ENCODE data around the gene CBX4.

Gene CBX4

GRCh38 chr17:79830303-79830702, 8.9 kb downstream of the CBX4 start:
- no CpG with 5 or more reads among the region's 8 CpGs for WGBS (ENCODE audit: extremely low coverage, insufficient coverage, low lambda C conversion rate)
- DNase-seq = no peak
- peaks cover 31% of the 10 kb centered on the region for H3K27me3 ChIP-seq (ENCODE audit: insufficient read depth, low read length, poor library complexity)

GRCh38 chr17:79829457-79829856, 9.8 kb downstream of the CBX4 start:
- no peaks in the 10 kb centered on the region for H3K36me3 ChIP-seq (ENCODE audit: control insufficient read depth, insufficient read depth, low read length)
- no peak overlapping the region for H2BK15ac ChIP-seq (replicated peaks; ENCODE audit: low read depth)
- H3K9ac ChIP-seq (ENCODE audit: low read length) = no peak overlapping the region
- no CpG with 5 or more reads among the region's 2 CpGs for WGBS (ENCODE audit: extremely low coverage, insufficient coverage, low lambda C conversion rate)
- DNase-seq = no peak
- peaks cover 26% of the 10 kb centered on the region for H3K27me3 ChIP-seq (ENCODE audit: insufficient read depth, low read length, poor library complexity)
- no peak overlapping the region for H2BK120ac ChIP-seq (ENCODE audit: low read depth, low read length)
- no peak overlapping the region for H2AK5ac ChIP-seq (ENCODE audit: low read length)
- no peak overlapping the region for H2BK5ac ChIP-seq (ENCODE audit: low read length)
- H3K79me2 ChIP-seq (ENCODE audit: control insufficient read depth, insufficient read depth, low read length) = no peaks in the 10 kb centered on the region
- H3K18ac ChIP-seq (ENCODE audit: low read length) = no peak overlapping the region
- no peak overlapping the region for H4K8ac ChIP-seq (ENCODE audit: low read depth, low read length)
- no peaks in the 10 kb centered on the region for H3K79me1 ChIP-seq (ENCODE audit: low read length)
- no peak overlapping the region for H3K4me2 ChIP-seq (ENCODE audit: low read length)
- no peak overlapping the region for H3K27ac ChIP-seq (ENCODE audit: low read depth, low read length)
- peaks cover 3% of the 10 kb centered on the region for H3K4me1 ChIP-seq (ENCODE audit: control insufficient read depth, low read depth, low read length)
- no peak overlapping the region for H3K23ac ChIP-seq (ENCODE audit: low read length)
- H3K56ac ChIP-seq (ENCODE audit: low read length) = no peak overlapping the region
- no peak overlapping the region for H3K4ac ChIP-seq (ENCODE audit: low read depth, low read length)
- no peak overlapping the region for H4K5ac ChIP-seq (ENCODE audit: low read length)
- H3K4me3 ChIP-seq (ENCODE audit: low read length) = no peak overlapping the region

More at GRCh38 chr17:79830303-79830702, 8.9 kb downstream of the CBX4 start:
- Histone ChIP-seq H3K4ac (ENCODE audit: low read depth, low read length) (no peak overlapping the region), H2BK5ac (ENCODE audit: low read length) (no peak overlapping the region), H3K23ac (ENCODE audit: low read length) (no peak overlapping the region), H3K79me2 (ENCODE audit: control insufficient read depth, insufficient read depth, low read length) (no peaks in the 10 kb centered on the region), H3K27ac (ENCODE audit: low read depth, low read length) (no peak overlapping the region), H3K18ac (ENCODE audit: low read length) (no peak overlapping the region), H4K8ac (ENCODE audit: low read depth, low read length) (no peak overlapping the region), H2BK120ac (ENCODE audit: low read depth, low read length) (no peak overlapping the region), H2BK15ac (replicated peaks; ENCODE audit: low read depth) (no peak overlapping the region), H3K9ac (ENCODE audit: low read length) (no peak overlapping the region), H3K4me3 (ENCODE audit: low read length) (no peak overlapping the region), H3K36me3 (ENCODE audit: control insufficient read depth, insufficient read depth, low read length) (no peaks in the 10 kb centered on the region), H3K56ac (ENCODE audit: low read length) (no peak overlapping the region), H3K4me2 (ENCODE audit: low read length) (no peak overlapping the region), H2AK5ac (ENCODE audit: low read length) (no peak overlapping the region), H3K4me1 (ENCODE audit: control insufficient read depth, low read depth, low read length) (peaks cover 3% of the 10 kb centered on the region), H4K5ac (ENCODE audit: low read length) (no peak overlapping the region), H3K79me1 (ENCODE audit: low read length) (no peaks in the 10 kb centered on the region)

GRCh38 chr17:79829004-79829403, 10.2 kb downstream of the CBX4 start:
- Histone ChIP-seq H4K5ac (ENCODE audit: low read length) (no peak overlapping the region), H3K36me3 (ENCODE audit: control insufficient read depth, insufficient read depth, low read length) (no peaks in the 10 kb centered on the region), H3K4me1 (ENCODE audit: control insufficient read depth, low read depth, low read length) (peaks cover 3% of the 10 kb centered on the region), H3K27ac (ENCODE audit: low read depth, low read length) (no peak overlapping the region), H3K4me2 (ENCODE audit: low read length) (no peak overlapping the region), H2BK120ac (ENCODE audit: low read depth, low read length) (no peak overlapping the region), H2AK5ac (ENCODE audit: low read length) (no peak overlapping the region), H3K56ac (ENCODE audit: low read length) (no peak overlapping the region), H3K4ac (ENCODE audit: low read depth, low read length) (no peak overlapping the region), H2BK15ac (replicated peaks; ENCODE audit: low read depth) (no peak overlapping the region), H3K79me1 (ENCODE audit: low read length) (no peaks in the 10 kb centered on the region), H4K8ac (ENCODE audit: low read depth, low read length) (no peak overlapping the region), H3K18ac (ENCODE audit: low read length) (no peak overlapping the region), H3K27me3 (ENCODE audit: insufficient read depth, low read length, poor library complexity) (peaks cover 23% of the 10 kb centered on the region), H3K9ac (ENCODE audit: low read length) (no peak overlapping the region), H2BK5ac (ENCODE audit: low read length) (no peak overlapping the region), H3K79me2 (ENCODE audit: control insufficient read depth, insufficient read depth, low read length) (no peaks in the 10 kb centered on the region), H3K4me3 (ENCODE audit: low read length) (no peak overlapping the region), H3K23ac (ENCODE audit: low read length) (no peak overlapping the region)
- no peak for DNase-seq
- WGBS (ENCODE audit: extremely low coverage, insufficient coverage, low lambda C conversion rate) = no CpG with 5 or more reads among the region's 2 CpGs

GRCh38 chr17:79826841-79827578, 12.2 kb downstream of the CBX4 start:
- Histone ChIP-seq H3K4ac (ENCODE audit: low read depth, low read length) (no peak overlapping the region), H2BK120ac (ENCODE audit: low read depth, low read length) (no peak overlapping the region), H4K8ac (ENCODE audit: low read depth, low read length) (no peak overlapping the region), H2BK5ac (ENCODE audit: low read length) (no peak overlapping the region), H3K27me3 (ENCODE audit: insufficient read depth, low read length, poor library complexity) (peaks cover 12% of the 10 kb centered on the region), H3K4me2 (ENCODE audit: low read length) (no peak overlapping the region), H3K18ac (ENCODE audit: low read length) (no peak overlapping the region), H3K36me3 (ENCODE audit: control insufficient read depth, insufficient read depth, low read length) (no peaks in the 10 kb centered on the region), H3K23ac (ENCODE audit: low read length) (no peak overlapping the region), H2AK5ac (ENCODE audit: low read length) (no peak overlapping the region), H3K79me2 (ENCODE audit: control insufficient read depth, insufficient read depth, low read length) (no peaks in the 10 kb centered on the region), H4K5ac (ENCODE audit: low read length) (no peak overlapping the region), H2BK15ac (replicated peaks; ENCODE audit: low read depth) (no peak overlapping the region), H3K9ac (ENCODE audit: low read length) (no peak overlapping the region), H3K56ac (ENCODE audit: low read length) (no peak overlapping the region), H3K79me1 (ENCODE audit: low read length) (no peaks in the 10 kb centered on the region), H3K4me1 (ENCODE audit: control insufficient read depth, low read depth, low read length) (peaks cover 3% of the 10 kb centered on the region), H3K4me3 (ENCODE audit: low read length) (no peak overlapping the region), H3K27ac (ENCODE audit: low read depth, low read length) (no peak overlapping the region)
- WGBS (ENCODE audit: extremely low coverage, insufficient coverage, low lambda C conversion rate) = no CpG with 5 or more reads among the region's 26 CpGs
- DNase-seq = no peak

- Histone ChIP-seq H3K18ac (ENCODE audit: low read length) (no peak overlapping the region), H2BK15ac (replicated peaks; ENCODE audit: low read depth) (no peak overlapping the region), H3K79me1 (ENCODE audit: low read length) (no peaks in the 10 kb centered on the region), H3K79me2 (ENCODE audit: control insufficient read depth, insufficient read depth, low read length) (no peaks in the 10 kb centered on the region), H3K4me2 (ENCODE audit: low read length) (no peak overlapping the region), H3K36me3 (ENCODE audit: control insufficient read depth, insufficient read depth, low read length) (no peaks in the 10 kb centered on the region), H3K56ac (ENCODE audit: low read length) (no peak overlapping the region), H2BK5ac (ENCODE audit: low read length) (no peak overlapping the region), H2BK120ac (ENCODE audit: low read depth, low read length) (no peak overlapping the region), H2AK5ac (ENCODE audit: low read length) (no peak overlapping the region), H3K27me3 (ENCODE audit: insufficient read depth, low read length, poor library complexity) (peaks cover 7% of the 10 kb centered on the region), H3K4me3 (ENCODE audit: low read length) (no peak overlapping the region), H3K27ac (ENCODE audit: low read depth, low read length) (no peak overlapping the region), H3K4me1 (ENCODE audit: control insufficient read depth, low read depth, low read length) (no peaks in the 10 kb centered on the region), H4K8ac (ENCODE audit: low read depth, low read length) (no peak overlapping the region), H3K4ac (ENCODE audit: low read depth, low read length) (no peak overlapping the region), H4K5ac (ENCODE audit: low read length) (no peak overlapping the region), H3K9ac (ENCODE audit: low read length) (no peak overlapping the region), H3K23ac (ENCODE audit: low read length) (no peak overlapping the region)
- WGBS (ENCODE audit: extremely low coverage, insufficient coverage, low lambda C conversion rate) = no CpG with 5 or more reads among the region's 11 CpGs
- no peak for DNase-seq
Observed at GRCh38 chr17:79826204-79826680, 13.0 kb downstream of the CBX4 start.

- H2AK5ac ChIP-seq (ENCODE audit: low read length) = no peak overlapping the region
- no peak overlapping the region for H3K18ac ChIP-seq (ENCODE audit: low read length)
- H3K56ac ChIP-seq (ENCODE audit: low read length) = no peak overlapping the region
- no peak overlapping the region for H4K8ac ChIP-seq (ENCODE audit: low read depth, low read length)
- DNase-seq = no peak
- H3K4ac ChIP-seq (ENCODE audit: low read depth, low read length) = no peak overlapping the region
- no peak overlapping the region for H2BK15ac ChIP-seq (replicated peaks; ENCODE audit: low read depth)
- no peak overlapping the region for H3K4me3 ChIP-seq (ENCODE audit: low read length)
- no peak overlapping the region for H3K23ac ChIP-seq (ENCODE audit: low read length)
- no peaks in the 10 kb centered on the region for H3K79me1 ChIP-seq (ENCODE audit: low read length)
- no peaks in the 10 kb centered on the region for H3K36me3 ChIP-seq (ENCODE audit: control insufficient read depth, insufficient read depth, low read length)
- H3K4me1 ChIP-seq (ENCODE audit: control insufficient read depth, low read depth, low read length) = no peaks in the 10 kb centered on the region
- peaks cover 6% of the 10 kb centered on the region for H3K27me3 ChIP-seq (ENCODE audit: insufficient read depth, low read length, poor library complexity)
- H3K27ac ChIP-seq (ENCODE audit: low read depth, low read length) = no peak overlapping the region
- no peak overlapping the region for H2BK5ac ChIP-seq (ENCODE audit: low read length)
- H4K5ac ChIP-seq (ENCODE audit: low read length) = no peak overlapping the region
- H3K79me2 ChIP-seq (ENCODE audit: control insufficient read depth, insufficient read depth, low read length) = no peaks in the 10 kb centered on the region
- H2BK120ac ChIP-seq (ENCODE audit: low read depth, low read length) = no peak overlapping the region
- no peak overlapping the region for H3K4me2 ChIP-seq (ENCODE audit: low read length)
- WGBS (ENCODE audit: extremely low coverage, insufficient coverage, low lambda C conversion rate) = no CpG with 5 or more reads among the region's 5 CpGs
- no peak overlapping the region for H3K9ac ChIP-seq (ENCODE audit: low read length)
Observed at GRCh38 chr17:79825580-79825921, 13.7 kb downstream of the CBX4 start.
